Measurements from ENCODE around the gene ADGRL3.
"Not testable (repeated sequence)": the region's sequence is repeated elsewhere in the genome, so short reads cannot be mapped to it uniquely, and the experiment has no call there.

Gene ADGRL3

GRCh38 chr4:61201561-61201960 lies 1.4 kb downstream of the ADGRL3 start:
- Mint-ChIP-seq H3K9me3 (peaks cover 11% of the 10 kb centered on the region), H3K36me3 (no peaks in the 10 kb centered on the region), H3K4me3 (no peak overlapping the region), H3K27ac (no peak overlapping the region), H3K4me1 (no peaks in the 10 kb centered on the region)
- no peak for DNase-seq (ENCODE audit: low spot score in 2 of 2)
- ATAC-seq, result no peak

- no peak overlapping the region for H3K27ac Mint-ChIP-seq
- H3K36me3 Mint-ChIP-seq, result no peaks in the 10 kb centered on the region
Measured at GRCh38 chr4:61201961-61202637, 2.0 kb downstream of the ADGRL3 start.

GRCh38 chr4:61202638-61203435 lies 2.7 kb downstream of the ADGRL3 start:
- DNase-seq (ENCODE audit: low spot score in 2 of 2) (no peak), ATAC-seq (no peak)
- H3K9me3 Mint-ChIP-seq, result peaks cover 11% of the 10 kb centered on the region
- H3K27ac Mint-ChIP-seq, result no peak overlapping the region
- H3K4me1 Mint-ChIP-seq, result no peaks in the 10 kb centered on the region
- H3K4me3 Mint-ChIP-seq, result no peak overlapping the region
- no peaks in the 10 kb centered on the region for H3K36me3 Mint-ChIP-seq

More at GRCh38 chr4:61201961-61202637, 2.0 kb downstream of the ADGRL3 start:
- ATAC-seq (no peak), DNase-seq (ENCODE audit: low spot score in 2 of 2) (no peak)
- Mint-ChIP-seq H3K9me3 (peaks cover 11% of the 10 kb centered on the region), H3K4me3 (no peak overlapping the region), H3K4me1 (no peaks in the 10 kb centered on the region)

- no peak overlapping the region for H3K4me3 Mint-ChIP-seq
- H3K36me3 Mint-ChIP-seq, result no peaks in the 10 kb centered on the region
- peaks cover 11% of the 10 kb centered on the region for H3K9me3 Mint-ChIP-seq
- no peak for DNase-seq (ENCODE audit: low spot score in 2 of 2)
- H3K4me1 Mint-ChIP-seq, result no peaks in the 10 kb centered on the region
- H3K27ac Mint-ChIP-seq, result no peak overlapping the region
- no peak for ATAC-seq
Measured at GRCh38 chr4:61203436-61203790, 3.3 kb downstream of the ADGRL3 start.

GRCh38 chr4:61204353-61205060 lies 4.4 kb downstream of the ADGRL3 start:
- no peaks in the 10 kb centered on the region for H3K4me1 Mint-ChIP-seq
- H3K36me3 Mint-ChIP-seq, result no peaks in the 10 kb centered on the region
- H3K9me3 Mint-ChIP-seq, result peaks cover 10% of the 10 kb centered on the region
- DNase-seq (ENCODE audit: low spot score in 2 of 2) (no peak), ATAC-seq (no peak)
- no peak overlapping the region for H3K27ac Mint-ChIP-seq
- H3K4me3 Mint-ChIP-seq, result no peak overlapping the region

GRCh38 chr4:61205066-61205465 lies 4.9 kb downstream of the ADGRL3 start:
- ATAC-seq, result no peak
- Mint-ChIP-seq H3K27ac (no peak overlapping the region), H3K4me3 (no peak overlapping the region), H3K4me1 (no peaks in the 10 kb centered on the region), H3K9me3 (peaks cover 8% of the 10 kb centered on the region), H3K36me3 (no peaks in the 10 kb centered on the region)
- no peak for DNase-seq (ENCODE audit: low spot score in 2 of 2)

GRCh38 chr4:61207156-61207555 lies 7.0 kb downstream of the ADGRL3 start:
- DNase-seq (ENCODE audit: low spot score in 2 of 2); H3K36me3 Mint-ChIP-seq; H3K27ac Mint-ChIP-seq; H3K4me1 Mint-ChIP-seq; ATAC-seq; H3K4me3 Mint-ChIP-seq: not testable (repeated sequence)
- H3K9me3 Mint-ChIP-seq, result peaks cover 16% of the 10 kb centered on the region

- Mint-ChIP-seq H3K4me3 (no peak overlapping the region), H3K27ac (no peak overlapping the region), H3K9me3 (peaks cover 14% of the 10 kb centered on the region), H3K36me3 (no peaks in the 10 kb centered on the region), H3K4me1 (no peaks in the 10 kb centered on the region)
- DNase-seq (ENCODE audit: low spot score in 2 of 2) (no peak), ATAC-seq (no peak)
Measured at GRCh38 chr4:61210186-61210939, 10.2 kb downstream of the ADGRL3 start.

GRCh38 chr4:61211781-61212180 lies 11.7 kb downstream of the ADGRL3 start:
- Mint-ChIP-seq H3K4me1 (no peaks in the 10 kb centered on the region), H3K36me3 (no peaks in the 10 kb centered on the region)
- no peak for DNase-seq (ENCODE audit: low spot score in 2 of 2)

GRCh38 chr4:61212788-61213187 lies 12.7 kb downstream of the ADGRL3 start:
- ATAC-seq (no peak), DNase-seq (ENCODE audit: low spot score in 2 of 2) (no peak)
- Mint-ChIP-seq H3K4me3 (no peak overlapping the region), H3K36me3 (no peaks in the 10 kb centered on the region), H3K27ac (no peak overlapping the region), H3K9me3 (peaks cover 12% of the 10 kb centered on the region), H3K4me1 (no peaks in the 10 kb centered on the region)

More at GRCh38 chr4:61211781-61212180, 11.7 kb downstream of the ADGRL3 start:
- H3K27ac Mint-ChIP-seq, result no peak overlapping the region
- no peak for ATAC-seq
- H3K9me3 Mint-ChIP-seq, result peaks cover 8% of the 10 kb centered on the region
- H3K4me3 Mint-ChIP-seq, result no peak overlapping the region

- no peak overlapping the region for H3K27ac Mint-ChIP-seq
- no peaks in the 10 kb centered on the region for H3K36me3 Mint-ChIP-seq
- no peak for DNase-seq (ENCODE audit: low spot score in 2 of 2)
- H3K9me3 Mint-ChIP-seq, result peaks cover 12% of the 10 kb centered on the region
- no peaks in the 10 kb centered on the region for H3K4me1 Mint-ChIP-seq
- H3K4me3 Mint-ChIP-seq, result no peak overlapping the region
- ATAC-seq, result no peak
Measured at GRCh38 chr4:61214680-61215079, 14.6 kb downstream of the ADGRL3 start.

- no peak overlapping the region for H3K27ac Mint-ChIP-seq
Measured at GRCh38 chr4:61217222-61217621, 17.1 kb downstream of the ADGRL3 start.

GRCh38 chr4:61220556-61220955 lies 20.4 kb downstream of the ADGRL3 start:
- DNase-seq (ENCODE audit: low spot score in 2 of 2), result no peak
- ATAC-seq, result no peak
- no peak overlapping the region for H3K4me3 Mint-ChIP-seq
- H3K27ac Mint-ChIP-seq, result no peak overlapping the region
- H3K4me1 Mint-ChIP-seq, result no peaks in the 10 kb centered on the region
- peaks cover 4% of the 10 kb centered on the region for H3K9me3 Mint-ChIP-seq
- H3K36me3 Mint-ChIP-seq, result no peaks in the 10 kb centered on the region

More at GRCh38 chr4:61217222-61217621, 17.1 kb downstream of the ADGRL3 start:
- H3K36me3 Mint-ChIP-seq, result no peaks in the 10 kb centered on the region
- H3K4me3 Mint-ChIP-seq, result no peak overlapping the region
- H3K4me1 Mint-ChIP-seq, result no peaks in the 10 kb centered on the region
- ATAC-seq, result no peak
- DNase-seq (ENCODE audit: low spot score in 2 of 2), result no peak
- H3K9me3 Mint-ChIP-seq, result peaks cover 4% of the 10 kb centered on the region

GRCh38 chr4:61223385-61223784 lies 23.3 kb downstream of the ADGRL3 start:
- Mint-ChIP-seq H3K4me1 (no peaks in the 10 kb centered on the region), H3K4me3 (no peak overlapping the region), H3K36me3 (no peaks in the 10 kb centered on the region), H3K27ac (no peak overlapping the region), H3K9me3 (peaks cover 4% of the 10 kb centered on the region)
- DNase-seq (ENCODE audit: low spot score in 2 of 2) (no peak), ATAC-seq (no peak)

GRCh38 chr4:61224573-61224972 lies 24.4 kb downstream of the ADGRL3 start:
- Mint-ChIP-seq H3K27ac (no peak overlapping the region), H3K9me3 (peaks cover 4% of the 10 kb centered on the region), H3K4me3 (no peak overlapping the region), H3K36me3 (no peaks in the 10 kb centered on the region), H3K4me1 (no peaks in the 10 kb centered on the region)
- ATAC-seq (no peak), DNase-seq (ENCODE audit: low spot score in 2 of 2) (no peak)

Measured in stimulated activated effector memory CD8-positive, alpha-beta T cell treated with anti-CD3 and anti-CD28 coated beads, Interleukin-12 subunit alpha, Interleukin-12 subunit beta, amount 100 ng/mL, for 72 hours (primary cell).